ENCODE data around the gene SH3RF1.
A peak's percentile ranks its signal among the peaks of the same experiment; 100 is the strongest.

SH3RF1 gene

DNA sequence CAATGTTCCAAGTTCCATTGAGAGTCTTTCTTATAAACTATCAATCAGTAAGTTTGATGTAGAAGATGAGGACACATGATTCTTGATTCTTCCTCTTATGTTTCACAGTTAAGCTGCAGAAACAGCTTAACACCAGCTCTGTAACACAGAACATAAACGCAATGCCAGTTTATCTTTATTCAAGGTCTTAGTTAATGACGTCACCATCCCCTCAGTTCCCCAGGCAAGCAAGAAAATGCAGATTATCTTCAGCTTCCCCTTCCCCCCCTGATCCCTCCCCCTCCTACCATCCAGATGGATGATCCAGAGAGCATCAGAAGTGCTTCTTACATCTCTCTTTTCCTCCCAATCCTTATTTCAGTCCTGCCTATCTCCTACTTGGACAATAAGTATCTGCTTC, 4.4 kb upstream of the SH3RF1 start:
- DNase-seq (ENCODE audit: low read depth in 2 of 2) = no peak

DNA sequence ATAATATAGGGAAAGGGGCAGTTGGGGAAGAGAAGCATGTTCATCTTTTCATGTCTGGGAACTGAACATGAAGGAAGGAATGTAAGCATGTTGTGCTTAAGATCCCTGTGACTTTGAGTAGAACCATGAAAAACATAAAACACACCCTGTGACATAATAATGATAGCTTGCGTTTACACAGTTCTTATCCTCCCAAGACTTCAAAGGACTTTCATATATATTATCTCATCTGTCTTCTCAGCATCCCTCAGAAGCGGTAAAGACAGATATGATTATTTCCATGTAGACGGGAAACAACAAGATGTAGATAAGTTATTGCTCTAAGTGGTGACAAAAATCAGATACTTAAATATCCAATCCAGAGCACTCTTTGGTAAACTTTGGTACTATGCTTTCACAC, 3.3 kb upstream of the SH3RF1 start:
- DNase-seq (ENCODE audit: low read depth in 2 of 2) = no peak

GRCh38 chr4:169272265-169272886, 1.6 kb upstream of the SH3RF1 start:
- peak; percentile 75 to 80 for DNase-seq (ENCODE audit: low read depth in 2 of 2)

- no peak for DNase-seq (ENCODE audit: low read depth in 2 of 2)
These were observed 894 bp upstream of the SH3RF1 start for GRCh38 chr4:169271692-169272007.

- no peak for DNase-seq (ENCODE audit: low read depth in 2 of 2)
These were observed 593 bp downstream of the SH3RF1 start for GRCh38 chr4:169269916-169270809.

GRCh38 chr4:169268951-169269760, 1.6 kb downstream of the SH3RF1 start:
- DNase-seq (ENCODE audit: low read depth in 2 of 2) = peak; percentile 74 to 75

DNA sequence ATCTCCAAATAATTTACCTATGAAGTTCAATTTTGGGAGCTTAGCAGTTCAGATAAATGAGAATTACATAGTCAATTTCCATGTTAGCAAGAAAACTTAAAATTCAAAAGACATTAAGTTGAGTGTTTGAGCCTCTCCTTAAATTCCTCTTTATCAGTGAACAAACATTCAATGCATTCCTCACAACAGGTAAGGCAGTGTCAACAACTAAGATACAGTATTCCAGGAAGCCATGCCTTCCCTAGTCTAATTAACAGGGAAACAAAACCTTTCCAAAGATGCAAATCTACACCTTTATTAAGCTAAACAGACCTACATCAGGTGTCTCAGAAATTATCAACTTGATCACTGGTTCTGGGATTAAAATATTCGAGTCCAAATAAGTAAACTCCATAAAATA, 3.7 kb downstream of the SH3RF1 start:
- no peak for DNase-seq (ENCODE audit: low read depth in 2 of 2)

DNA sequence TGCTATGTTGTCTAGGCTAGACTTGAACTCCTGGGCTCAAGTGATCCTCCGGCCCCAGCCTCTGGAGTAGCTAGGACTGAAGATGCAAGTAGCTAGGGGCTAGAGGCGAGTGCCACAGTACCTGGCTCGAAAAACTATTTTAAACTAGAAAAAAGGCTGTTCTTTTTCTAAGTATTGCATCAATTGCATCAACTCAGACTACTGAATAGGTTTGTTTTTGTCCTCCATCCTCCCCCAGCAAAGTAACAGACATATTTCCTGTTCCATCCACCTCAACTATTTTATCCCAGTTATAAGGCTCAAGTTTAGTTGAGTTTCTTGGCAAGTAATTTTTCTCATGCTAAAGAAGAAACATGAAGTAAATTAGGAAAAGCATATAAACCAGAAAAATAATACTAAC, 4.1 kb downstream of the SH3RF1 start:
- DNase-seq (ENCODE audit: low read depth in 2 of 2) = no peak

DNA sequence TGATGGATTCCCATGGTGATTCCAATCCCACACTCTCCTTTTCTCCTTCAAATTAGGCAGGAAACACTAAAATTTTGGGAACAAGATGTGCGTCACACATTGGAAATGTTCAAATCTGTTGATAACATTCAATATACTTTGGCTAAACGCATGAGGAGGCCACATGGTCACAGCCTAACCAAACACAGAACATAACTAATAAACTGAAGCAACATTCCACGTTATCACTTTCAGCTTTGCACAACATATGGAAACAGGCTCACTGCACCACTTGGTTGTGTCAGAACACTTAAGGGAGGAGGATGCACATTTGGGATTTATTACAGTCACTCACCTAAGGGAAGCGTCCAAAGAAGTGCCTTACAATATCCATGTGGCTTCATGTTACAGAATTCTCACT, 4.7 kb downstream of the SH3RF1 start:
- no peak for DNase-seq (ENCODE audit: low read depth in 2 of 2)

- DNase-seq (ENCODE audit: low read depth in 2 of 2) = no peak
These were observed 6.9 kb downstream of the SH3RF1 start for GRCh38 chr4:169263791-169264392.

DNA sequence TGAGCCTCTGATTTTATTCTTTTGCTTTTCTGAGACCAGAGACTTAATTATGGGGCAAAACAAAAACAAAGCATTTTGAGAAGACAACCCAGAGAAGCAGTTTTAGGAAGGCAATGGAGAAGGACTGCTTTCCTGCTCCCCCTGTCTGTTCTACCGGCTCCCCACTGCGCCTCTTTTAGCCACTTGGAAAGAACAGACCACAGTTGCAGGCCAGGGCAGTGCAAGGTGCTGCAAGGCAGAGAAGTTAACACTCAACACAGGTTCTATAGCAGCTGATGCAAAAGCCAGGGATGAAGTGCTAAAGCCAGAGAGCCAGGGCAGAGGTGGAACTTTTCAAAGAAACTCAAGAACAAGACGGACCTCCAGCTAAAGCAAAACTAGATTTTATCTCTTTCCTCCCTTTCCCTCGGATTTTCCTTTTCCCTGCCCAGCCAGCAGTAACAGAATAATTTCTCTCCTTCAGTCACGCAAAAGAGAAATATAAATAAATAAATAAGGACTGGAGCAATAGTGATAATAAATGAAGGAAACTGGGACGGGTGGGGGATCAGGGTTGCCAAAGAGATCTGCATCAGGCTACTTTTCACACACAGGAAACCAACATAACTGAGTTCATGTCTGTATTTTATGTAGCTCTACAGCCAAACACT, 10.4 kb downstream of the SH3RF1 start:
- DNase-seq (ENCODE audit: low read depth in 2 of 2) = no peak

GRCh38 chr4:169259271-169259670, 11.5 kb downstream of the SH3RF1 start:
- DNase-seq (ENCODE audit: low read depth in 2 of 2) = no peak

- no peak for DNase-seq (ENCODE audit: low read depth in 2 of 2)
These were observed 12.6 kb downstream of the SH3RF1 start for GRCh38 chr4:169258141-169258540.

DNA sequence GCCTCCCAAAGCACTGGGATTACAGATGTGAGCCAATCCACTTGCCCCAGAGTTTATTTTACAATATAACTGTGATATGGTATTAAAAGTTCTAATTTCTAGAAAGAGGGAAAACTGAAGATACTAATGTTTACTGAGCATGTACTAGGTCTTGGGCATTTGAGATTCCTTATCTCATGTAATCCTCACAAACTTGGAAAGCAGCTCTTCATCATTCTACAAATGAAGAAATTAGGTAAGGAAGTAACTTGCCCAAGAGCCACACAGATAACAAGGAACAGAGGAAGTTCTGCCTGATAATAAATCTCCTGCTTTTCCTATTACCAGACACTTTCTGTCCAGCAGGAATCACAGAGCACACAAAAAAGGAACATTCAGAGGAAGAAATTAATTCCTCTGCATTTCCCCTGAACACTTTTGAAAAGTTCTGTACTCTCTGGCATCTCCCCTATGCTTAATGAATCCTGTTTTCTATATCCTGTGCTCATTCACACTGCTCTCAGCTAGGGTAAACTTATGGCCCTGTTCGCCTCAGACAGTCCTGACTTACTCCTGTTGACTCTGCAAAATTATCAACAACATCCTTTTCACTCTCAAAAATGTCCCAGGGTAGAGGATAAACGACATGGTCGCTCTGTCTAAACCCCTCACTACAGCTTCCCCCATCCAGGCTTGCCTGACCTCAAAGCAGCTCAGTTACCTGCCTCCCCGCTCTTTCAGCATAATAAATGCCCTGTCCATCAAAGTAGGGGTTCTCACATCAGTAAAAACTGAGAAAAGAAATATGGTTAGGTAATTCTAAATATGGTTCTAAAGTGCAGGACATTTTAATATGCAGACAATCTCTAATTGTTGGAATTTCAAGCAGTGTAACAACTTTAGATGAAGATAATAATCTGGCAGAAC, 13.6 kb downstream of the SH3RF1 start:
- no peak for DNase-seq (ENCODE audit: low read depth in 2 of 2)

DNA sequence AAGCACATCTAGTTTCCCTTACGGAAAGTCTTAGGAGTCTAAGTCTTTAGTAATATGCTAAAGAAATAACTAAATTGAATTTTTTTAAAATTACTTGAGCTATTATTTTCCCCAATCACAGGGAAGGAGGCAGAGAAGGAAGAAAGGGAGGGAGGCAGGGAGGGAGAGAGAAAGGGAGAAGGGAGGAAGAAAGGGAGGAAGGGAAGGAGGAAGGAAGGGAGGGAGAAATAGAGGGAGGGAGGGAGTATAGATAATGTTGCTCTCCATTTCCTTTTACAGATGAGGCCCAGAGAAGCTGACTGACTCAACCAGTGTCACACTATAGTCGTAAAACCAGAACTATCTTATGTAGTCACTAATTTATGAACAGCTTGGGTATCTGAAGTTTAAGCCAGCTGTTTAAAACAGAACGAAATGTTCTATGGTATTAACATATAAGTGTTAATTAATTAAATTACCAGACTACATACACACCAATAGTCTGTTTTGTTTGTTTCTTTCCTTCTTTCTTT, 14.6 kb downstream of the SH3RF1 start:
- DNase-seq (ENCODE audit: low read depth in 2 of 2) = no peak

DNA sequence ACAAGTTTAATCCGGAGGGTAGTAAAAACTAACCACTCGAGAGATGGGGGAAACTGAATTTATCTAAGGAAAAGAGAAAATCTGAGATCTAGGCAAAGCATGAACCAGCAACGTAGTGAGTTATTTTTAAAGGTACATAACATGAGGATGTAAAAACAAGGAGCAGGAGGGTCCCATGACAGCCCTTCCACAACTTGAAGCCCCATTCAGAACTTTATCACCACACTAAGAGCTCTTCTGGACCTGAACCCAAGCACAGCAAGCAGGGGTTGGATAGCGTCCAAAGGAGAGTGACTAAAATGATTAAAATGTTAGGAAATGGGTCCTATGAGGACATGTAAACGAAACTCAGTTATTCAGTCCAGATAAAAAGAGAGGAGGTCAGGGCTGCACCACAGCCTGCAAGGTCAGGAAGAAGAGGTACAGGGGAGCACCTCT, 16.2 kb downstream of the SH3RF1 start:
- no peak for DNase-seq (ENCODE audit: low read depth in 2 of 2)

DNA sequence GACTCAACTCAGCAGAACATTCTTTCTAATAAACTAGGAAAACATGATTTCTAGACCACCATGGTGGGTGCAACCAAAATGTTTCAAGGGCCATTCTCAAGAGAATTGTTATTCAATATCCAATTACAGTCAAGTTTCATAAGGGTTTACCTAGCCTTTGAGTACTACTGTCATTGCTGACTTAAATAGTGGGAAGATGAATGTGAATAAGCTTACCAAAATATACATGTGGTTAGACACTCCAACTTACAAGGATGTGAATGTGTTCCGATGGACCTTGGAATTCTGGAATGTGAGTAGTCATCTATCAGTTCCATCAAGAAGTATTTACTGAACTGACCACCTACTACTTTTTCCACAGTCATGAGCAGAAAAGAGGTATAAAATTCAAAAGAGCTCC, 16.9 kb downstream of the SH3RF1 start:
- peak; percentile 88 to 91 for DNase-seq (ENCODE audit: low read depth in 2 of 2)

DNA sequence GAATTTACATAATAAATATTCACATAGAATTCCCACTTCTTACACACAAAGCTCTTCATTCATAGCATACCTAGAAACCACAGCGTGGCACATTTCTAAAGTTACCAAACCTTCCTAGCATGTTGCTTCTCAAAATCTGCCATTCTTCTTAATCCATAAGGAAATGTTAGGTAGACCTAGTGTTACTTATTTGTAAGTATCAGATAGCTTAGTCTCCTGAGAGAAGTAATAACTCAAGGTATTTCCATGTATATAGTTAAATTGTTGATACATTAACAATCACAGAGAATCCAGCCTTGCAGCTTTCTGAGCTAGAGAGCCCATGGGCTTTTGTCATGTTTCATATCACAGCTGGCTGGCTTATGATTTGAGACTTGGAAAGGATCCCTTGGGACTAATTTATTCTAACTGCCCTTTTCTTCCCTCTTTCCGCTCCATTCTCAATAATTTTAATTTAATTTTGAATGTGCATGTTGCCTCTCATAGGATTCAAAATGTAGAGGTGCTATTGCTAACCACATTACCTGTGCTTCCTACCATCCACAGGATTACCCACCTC, 17.6 kb downstream of the SH3RF1 start:
- DNase-seq (ENCODE audit: low read depth in 2 of 2) = no peak

GRCh38 chr4:169252339-169253112, 18.2 kb downstream of the SH3RF1 start:
- DNase-seq (ENCODE audit: low read depth in 2 of 2) = no peak
